RCC 7860 (cell line): Measurements from ENCODE around the gene METRN.

Experiments
- DNase-seq: peaks from one replicate; pipeline ENCODE4 v3.0.0-alpha.2; 2015; ENCODE audit warnings: low spot score
- FAIRE-seq: peaks from 2 replicates; lab custom pipeline; 2012; peaks lifted over from hg19 to GRCh38; lab: Jason Lieb, UNC

Gene METRN

DNA sequence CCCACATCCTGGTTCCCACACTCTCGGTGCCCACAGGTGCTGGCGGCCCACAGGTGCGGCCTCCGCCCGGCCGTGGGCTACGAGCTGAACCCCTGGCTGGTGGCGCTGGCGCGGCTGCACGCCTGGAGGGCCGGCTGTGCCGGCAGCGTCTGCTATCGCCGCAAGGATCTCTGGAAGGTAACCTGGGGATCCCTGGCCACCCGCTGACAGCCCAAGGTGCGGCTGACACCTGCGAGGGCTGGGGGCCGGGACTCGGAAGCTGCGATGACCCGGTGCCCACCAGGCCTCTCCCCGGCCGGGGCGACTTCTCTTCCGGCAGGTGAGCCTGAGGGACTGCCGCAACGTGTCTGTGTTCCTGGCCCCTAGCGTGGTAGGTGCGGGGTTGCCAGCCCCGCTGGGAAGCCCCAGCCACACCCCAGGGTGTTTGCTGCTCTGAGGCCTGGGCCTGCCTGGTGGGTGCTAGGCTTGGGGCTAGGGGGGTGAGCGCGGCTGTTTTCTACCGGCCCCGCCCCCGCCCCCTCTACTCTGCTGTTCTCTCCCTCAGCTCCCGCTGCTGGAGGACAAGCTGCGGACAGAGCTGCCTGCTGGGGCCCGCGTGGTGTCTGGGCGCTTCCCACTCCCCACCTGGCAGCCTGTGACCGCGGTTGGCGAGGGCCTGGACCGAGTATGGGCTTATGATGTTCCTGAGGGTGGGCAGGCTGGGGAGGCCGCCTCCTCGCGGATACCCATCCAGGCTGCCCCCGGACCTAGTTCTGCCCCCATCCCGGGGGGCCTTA is 7.0 kb downstream of the METRN start:
- DNase-seq (no peak), FAIRE-seq (no peak)

DNA sequence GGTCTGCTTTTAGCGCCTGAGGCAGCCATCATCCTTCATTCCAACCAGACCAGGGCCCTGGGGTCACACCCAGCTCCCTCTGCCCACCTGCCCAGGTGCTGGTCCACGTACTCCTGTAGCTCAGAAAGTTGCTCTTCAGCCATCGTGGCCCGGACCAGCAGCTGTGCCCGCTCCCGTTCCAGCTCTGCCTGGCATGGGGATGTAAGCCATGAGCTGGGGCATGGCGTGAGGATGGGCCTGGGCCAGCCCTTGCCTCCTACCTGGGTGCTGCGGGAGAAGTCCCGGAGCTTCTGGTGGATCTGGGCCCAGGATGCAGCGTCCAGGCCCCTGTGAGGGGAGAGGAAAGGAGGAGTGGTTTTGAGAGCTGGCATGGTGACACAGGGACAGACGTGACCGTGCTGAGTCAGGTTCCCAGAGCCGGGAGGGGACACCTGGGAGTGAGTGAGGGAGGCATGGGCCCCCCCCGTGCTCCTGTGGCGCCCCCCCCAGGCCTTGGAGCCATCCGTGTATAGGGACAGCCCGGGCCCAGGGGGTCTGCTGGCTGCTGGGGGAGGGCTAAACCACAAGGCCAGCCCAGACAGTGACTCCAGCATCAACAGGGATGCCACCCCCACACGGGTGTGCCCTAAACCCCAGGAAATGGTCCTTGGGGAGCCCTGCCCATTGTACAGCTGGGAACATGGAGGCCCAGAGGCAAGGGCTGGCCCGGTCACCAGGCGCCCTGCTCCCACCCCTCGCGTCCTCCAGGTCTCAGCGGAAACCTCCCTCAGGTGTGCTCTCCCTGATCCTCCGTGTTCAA is 8.1 kb downstream of the METRN start:
- FAIRE-seq = no peak
- no peak for DNase-seq

DNA sequence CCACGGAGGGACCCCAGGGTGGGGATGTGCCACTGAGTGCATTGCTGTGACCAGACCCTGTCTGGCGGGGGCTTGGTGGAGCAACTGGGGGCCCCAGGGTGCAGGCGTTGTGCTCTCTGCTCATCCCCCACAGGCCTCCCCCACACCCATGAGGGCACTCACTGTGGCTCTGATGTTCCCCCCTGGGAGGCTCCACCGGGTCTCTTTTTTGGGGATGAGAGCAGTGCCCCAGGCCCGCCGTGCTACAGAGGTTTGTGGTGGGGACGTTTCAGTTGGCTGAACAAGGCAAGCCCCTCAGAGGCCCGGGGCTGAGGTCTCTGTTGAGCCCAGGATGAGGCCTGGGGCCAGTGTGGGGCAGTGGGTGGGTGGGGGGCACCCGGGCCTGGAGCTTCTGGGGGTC is 8.8 kb downstream of the METRN start:
- FAIRE-seq = no peak

DNA sequence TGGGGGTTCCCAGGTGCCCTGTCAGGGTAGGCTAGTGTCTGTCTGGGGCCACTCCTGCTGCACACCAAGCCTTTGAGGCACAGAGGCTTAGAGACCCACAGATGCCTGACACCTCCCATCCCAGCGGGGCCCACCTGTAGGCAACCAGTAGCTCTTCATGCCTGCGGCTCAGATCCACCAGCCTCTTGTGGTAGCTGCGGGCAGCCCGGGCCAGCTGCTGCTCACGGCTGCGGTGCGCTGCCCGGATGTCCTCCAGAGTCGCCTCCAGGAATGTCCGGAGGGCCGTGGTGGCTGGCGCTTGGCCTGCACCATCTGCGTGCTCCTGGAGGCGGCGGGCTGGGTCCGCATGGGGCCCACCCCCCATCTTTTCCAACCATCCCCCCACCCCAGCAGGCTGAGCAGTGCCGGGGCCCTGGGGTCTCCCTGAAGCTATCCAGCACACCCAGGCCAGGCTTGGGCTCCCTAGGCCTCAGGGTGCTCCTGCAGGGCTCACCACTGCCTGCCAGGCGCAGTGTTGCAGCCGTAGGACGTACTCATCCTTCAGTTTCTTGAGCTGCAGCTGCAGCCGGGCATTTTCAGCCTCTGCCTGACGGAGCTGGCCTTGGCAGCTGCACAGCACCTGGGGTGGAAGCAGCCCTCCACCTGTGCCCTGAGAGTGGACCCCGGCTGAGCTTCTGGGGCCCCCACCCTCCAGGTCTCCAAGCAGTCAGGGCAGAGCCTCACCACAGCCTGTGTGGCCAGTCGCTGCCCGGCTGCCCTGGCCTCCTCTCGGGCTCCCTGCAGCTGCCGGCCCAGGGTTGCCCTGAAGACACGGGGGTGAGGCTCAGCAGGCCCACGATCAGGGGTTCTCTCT is 9.5 kb downstream of the METRN start:
- DNase-seq = no peak
- no peak for FAIRE-seq

More for the DNA sequence above, 8.8 kb downstream of the METRN start:
- DNase-seq = no peak

DNA sequence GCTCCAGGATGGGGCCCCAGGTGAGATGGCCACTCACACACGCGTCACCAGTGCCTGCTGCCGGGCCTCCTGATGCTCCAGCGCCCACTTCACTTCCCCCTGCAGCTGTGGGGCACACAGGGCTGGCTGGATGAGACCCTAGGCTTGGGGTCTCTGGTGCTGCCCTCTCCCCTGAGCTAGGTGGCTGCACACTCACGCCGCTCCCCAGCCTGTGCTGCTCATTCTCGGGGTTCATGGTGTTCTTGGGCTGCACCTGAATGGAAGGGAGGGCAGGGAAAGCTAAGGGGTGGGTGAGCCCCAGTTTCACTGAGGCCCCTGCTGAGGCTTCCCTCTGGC is 10.1 kb downstream of the METRN start:
- FAIRE-seq = no peak
- no peak for DNase-seq

DNA sequence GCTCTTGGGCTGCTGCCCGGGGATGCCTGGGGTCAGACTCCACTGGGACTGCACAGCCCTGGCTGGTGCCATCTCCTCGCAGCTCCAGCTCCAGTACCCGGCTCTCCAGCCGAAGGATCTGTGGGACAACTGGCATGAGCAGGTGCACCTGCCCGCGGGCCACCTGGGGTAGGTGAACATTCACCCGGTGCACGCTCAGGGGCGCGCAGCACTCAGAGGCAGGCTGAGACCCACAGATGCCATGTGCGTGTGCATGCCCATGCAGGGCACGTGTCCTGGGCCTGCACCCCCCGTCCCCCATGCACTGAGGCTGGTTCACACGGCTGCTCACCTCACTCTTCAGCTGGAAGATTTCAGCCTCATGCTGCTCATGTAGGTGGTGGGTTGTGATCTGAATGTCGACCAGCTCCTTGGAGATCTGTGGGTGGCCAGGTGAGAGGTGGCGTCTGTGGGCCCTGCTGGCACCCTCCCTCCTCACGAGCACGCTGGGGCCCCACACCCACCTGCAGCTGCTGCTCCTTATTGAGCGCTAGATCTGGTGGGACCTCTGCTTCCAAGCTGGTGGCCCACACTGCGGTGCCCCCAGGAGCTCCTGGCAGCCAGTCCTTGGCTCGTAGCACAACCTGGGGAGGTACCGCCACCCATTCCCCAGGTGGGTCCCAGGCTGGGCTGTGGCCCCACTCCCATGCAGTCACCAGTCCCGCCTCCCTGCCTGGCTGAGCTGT is 10.7 kb downstream of the METRN start:
- FAIRE-seq (no peak), DNase-seq (no peak)

DNA sequence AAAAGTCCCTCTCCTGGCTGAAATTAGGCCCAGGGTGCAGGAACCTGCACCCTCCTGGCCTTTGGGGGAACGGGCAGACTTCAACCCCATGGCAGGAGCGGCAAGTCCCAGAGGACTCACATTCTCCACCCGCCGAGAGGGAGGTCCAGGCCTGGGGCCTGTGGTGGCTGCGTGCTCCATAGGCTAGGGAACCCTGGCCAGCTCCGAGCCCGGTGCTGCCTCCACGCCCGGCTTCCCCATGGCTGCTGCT is 11.2 kb downstream of the METRN start:
- DNase-seq (no peak), FAIRE-seq (no peak)

DNA sequence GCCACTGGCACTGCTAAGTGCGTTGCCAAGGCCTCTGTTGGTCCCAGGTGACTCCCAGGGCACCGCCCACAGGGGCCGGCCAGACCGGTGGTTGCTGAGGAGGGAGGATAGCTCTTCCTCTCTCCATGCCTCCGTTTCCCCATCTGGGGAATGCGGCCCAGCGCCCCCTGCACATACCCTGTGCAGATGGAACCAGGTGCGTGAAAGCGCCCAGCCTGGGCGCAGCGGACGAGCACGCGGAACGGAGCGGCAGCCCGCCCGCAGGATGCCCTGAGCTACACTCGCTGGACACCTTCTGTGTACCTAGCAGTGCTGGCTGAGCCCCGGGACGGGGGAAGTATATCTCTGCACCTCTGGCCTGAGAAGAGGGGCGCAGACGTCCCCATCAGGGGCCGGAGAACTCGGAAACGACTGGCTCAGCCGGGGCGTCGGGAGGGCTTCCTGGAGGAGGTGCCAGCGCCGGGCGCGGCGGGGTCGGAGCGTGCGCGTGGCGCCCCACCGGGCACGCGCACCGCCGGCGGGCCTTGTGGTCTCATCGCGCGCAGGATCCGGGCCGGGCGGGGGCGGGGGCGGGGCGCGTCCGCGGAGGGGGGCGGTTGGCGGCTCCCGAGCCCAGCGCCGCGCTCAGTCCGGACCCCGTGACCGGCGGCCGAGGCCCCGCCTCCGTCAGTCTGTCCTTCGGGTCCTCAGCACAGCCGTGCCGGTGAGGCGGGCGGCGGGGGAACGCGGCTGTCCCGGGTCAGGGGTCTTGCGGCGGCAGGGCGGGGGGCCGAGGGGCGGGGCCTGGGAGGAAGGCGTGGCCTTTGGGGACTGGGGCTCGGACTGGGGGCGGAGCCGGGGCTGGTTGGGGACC is 11.7 kb downstream of the METRN start, which contains the start of the genes CCDC78 and HAGHL:
CCDC78 (minus strand) TSS at position 6 of the 853 bp plus-strand sequence. CDS start 76 bp downstream, outside the sequence.
HAGHL (plus strand) TSS at position 669 of the 853 bp plus-strand sequence. CDS start 404 bp downstream, outside the sequence.
- no peak for FAIRE-seq
- DNase-seq = peak; percentile 40

DNA sequence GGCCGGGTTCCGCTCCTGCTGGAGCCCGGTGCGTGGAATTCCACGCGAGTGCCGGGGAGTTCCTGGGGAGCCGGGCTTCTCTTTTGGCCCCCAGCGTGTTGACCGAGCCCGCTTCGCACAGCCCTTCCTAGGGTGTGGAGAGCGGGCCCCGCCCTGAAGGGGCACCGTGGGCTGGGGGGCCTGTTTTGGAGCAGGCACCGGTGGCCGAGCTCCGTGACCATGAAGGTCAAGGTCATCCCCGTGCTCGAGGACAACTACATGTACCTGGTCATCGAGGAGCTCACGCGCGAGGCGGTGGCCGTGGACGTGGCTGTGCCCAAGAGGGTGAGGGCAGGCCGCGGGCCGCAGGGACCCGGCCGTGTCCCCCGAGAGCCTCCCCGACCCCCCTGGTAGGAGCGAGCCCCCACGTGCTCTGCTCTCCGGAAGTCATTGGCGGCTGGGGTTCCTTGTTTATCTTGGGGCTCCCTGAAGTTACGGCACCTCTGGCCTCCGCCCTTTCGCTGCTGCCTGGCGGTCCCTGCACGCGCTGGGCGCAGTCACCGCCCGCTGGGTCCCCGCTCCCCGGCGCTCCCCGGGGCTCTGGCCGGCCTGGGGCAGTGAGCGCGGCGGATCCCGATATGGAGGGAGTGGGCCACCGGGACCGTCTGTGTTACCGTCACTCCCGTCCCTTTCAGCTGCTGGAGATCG is 12.5 kb downstream of the METRN start:
- DNase-seq = no peak

DNA sequence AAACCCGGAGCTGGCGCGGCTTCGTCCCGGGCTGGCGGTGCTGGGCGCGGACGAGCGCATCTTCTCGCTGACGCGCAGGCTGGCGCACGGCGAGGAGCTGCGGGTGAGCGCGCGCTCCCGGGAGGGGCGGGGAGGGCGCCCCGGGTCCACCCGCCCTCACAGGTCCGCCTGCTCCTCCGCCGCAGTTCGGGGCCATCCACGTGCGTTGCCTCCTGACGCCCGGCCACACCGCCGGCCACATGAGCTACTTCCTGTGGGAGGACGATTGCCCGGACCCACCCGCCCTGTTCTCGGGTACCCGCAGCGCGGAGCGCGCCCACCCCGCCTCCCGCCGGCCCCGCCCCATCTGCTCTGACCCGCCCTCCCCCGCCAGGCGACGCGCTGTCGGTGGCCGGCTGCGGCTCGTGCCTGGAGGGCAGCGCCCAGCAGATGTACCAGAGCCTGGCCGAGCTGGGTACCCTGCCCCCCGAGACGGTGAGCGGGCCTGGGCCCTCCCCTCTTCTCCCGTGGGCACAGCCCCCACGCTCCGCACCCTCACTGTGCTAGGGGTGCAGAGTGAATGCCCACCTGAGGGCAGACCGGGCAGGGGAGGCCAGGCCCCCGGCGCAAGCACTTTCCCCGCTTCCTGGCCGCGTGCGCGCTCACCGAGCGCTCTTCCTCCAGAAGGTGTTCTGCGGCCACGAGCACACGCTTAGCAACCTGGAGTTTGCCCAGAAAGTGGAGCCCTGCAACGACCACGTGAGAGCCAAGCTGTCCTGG is 13.4 kb downstream of the METRN start:
- no peak for FAIRE-seq
- peak; percentile 80 for DNase-seq

More for the DNA sequence above, 12.5 kb downstream of the METRN start:
- FAIRE-seq = no peak

DNA sequence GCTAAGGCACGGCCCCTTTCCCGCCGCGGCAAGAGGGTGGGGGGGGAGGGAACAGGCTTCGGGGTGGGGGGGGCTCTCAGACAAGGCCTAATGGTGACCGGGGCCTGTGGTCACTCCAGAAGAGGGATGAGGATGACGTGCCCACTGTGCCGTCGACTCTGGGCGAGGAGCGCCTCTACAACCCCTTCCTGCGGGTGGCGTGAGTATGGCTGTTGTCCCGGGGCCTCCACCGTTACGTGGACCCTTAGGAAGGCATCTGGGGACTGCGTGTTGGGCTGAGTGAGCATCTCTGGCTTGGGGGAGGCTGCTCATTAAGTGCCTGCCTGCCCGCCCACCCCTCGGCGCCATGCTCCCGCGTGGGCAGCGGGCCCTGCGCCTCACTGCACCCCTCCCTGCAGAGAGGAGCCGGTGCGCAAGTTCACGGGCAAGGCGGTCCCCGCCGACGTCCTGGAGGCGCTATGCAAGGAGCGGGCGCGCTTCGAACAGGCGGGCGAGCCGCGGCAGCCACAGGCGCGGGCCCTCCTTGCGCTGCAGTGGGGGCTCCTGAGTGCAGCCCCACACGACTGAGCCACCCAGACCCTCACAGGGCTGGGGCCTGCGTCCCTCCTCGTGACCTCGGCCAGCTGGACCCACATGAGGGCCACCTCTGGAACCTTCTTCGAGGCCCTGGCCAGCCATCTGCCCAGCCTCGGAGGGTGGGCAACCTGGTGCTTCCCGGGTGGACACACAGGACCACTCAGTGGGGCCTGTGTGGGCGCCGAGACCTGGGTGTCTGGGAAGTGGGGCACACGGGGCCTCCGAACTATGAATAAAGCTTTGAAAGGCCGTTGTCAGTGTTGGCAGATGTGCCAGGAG is 14.2 kb downstream of the METRN start:
- no peak for FAIRE-seq
- DNase-seq = no peak

DNA sequence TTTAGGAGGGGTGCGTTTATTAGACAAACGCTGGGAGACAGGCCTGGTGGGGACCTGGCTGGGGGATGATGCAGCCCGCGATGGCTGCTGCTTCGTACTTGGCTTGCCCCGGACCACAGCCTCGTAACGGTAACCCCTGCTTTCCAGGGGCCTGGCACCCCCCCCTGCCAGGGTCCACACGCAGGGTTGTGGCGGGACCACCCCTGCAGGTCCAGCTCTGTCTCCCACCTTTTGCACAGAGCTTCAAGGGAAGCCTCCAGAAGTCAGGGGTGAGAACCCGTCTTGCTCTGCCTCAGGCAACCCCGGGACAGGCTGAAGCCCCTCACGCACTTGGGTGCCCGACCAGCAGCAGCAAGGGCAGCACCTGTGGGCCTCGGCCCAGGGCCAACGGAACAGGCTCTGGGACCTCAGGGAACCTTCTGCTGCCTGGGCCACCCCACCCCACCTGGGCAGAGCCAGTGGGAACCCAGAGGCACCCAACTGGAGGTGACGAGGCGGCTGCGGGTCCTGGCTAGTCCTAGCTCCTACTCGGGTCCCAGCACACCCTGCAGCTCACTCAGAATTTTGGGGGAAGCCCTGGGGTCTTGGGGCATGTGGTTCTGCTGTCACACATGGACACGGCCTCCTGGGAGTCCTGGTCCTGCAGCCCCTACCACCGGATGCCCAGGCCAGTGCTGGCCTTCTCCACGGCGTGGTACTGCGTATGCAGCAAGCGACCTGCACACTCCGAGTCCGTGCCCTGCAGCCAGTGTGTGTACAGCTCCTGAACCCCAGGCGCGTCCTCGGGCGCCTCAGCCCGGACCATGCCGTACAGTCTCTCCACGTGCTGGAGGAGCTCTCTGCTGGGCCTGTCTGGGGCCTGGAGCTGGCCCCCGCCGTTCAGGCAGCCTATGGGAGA is 15.1 kb downstream of the METRN start:
- DNase-seq = no peak
- FAIRE-seq = no peak

DNA sequence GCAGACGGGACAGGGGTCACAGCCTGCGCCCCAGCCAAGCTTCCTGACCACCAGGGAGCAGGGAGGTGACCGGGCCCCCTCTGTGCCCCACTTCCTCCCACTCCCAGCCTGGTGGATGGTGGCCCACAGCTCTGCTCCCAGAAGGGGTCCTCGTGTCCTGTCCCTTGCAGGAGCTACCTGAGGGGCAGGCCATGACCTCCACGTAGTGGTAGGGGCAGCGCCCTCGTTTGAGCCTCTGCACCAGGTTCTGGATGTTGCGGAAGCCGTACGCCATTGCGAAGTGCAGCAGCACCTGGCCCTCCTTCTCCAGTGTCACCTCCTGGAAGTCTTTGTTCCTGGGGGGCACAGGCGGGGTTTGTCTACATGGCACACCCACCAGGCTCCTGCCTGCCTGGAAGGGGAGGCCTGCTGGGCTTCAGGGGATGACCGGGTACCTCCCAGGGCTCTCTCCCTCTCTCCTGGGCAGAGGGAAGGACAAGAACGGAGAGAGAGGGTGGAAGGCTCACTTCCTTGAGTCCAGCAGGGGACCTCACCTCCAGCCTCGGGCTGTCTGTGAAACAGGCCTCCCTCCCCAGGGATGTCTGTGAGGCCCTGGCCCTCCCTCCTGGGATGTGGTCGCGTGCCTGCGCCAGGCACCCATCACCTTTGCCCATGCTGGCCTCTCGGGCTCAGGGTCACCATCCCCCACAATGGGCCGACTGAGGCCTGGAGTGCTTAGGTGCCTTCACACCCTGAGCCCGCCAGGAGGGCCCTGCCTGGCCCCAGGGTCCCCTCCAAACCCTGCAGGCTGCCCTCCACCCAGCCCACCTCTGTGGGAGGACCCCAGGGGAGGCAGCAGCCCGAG is 16.0 kb downstream of the METRN start:
- no peak for FAIRE-seq

DNA sequence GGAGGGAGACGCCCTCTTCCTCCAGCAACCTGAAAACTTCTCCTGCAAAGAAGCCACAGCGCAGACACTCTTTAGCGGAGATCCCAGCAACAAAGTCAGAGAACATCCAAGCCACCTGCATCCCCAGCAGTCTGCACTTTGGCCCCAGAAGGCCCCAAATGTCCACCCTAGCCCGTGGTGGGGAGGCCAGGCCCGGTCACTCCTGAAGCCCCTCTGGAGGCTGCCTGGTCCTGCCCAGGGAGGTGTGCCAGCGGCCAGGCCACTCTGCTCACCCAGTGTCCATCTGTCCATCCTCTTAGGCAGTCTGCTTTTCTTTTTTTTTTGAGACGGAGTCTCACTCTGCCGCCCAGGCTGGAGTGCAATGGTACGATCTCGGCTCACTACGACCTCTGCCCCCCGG is 17.4 kb downstream of the METRN start:
- DNase-seq (no peak), FAIRE-seq (no peak)

More for the DNA sequence above, 16.0 kb downstream of the METRN start:
- no peak for DNase-seq

DNA sequence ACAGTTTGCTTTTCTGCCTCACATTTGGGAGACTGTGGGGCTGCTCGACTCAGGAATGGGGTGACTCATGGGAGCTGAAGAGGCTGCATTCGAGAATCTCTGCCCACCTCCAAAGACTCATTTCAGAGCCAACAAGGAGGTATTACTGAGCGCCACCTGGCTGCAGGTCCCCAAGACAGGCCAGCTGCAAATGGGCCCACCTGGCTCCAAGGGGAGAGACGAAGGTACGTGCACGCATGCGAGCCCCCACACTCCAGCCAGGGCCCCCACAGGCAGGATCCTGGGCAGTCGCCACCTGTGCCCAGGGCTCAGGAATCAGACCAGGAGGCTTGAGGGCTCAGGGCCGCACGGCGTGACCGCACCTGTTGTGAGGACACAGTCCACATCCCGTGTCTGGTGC is 18.0 kb downstream of the METRN start:
- DNase-seq = no peak
- FAIRE-seq = no peak
